HG03460 (cell line): ENCODE results near the gene ELP4.
"Not testable (repeated sequence)": the region's sequence is repeated elsewhere in the genome, so short reads cannot be mapped to it uniquely, and the experiment has no call there.

Experiments
- ATAC-seq: cut with Tn5 transposase; IDR thresholded peaks from one replicate; pipeline ENCODE4 v1.9.1; 2021; ENCODE audit not compliant: unreplicated experiment

ELP4 gene

GRCh38 chr11:31692466-31692865 is 182.9 kb downstream of the ELP4 start:
- ATAC-seq: no peak

DNA sequence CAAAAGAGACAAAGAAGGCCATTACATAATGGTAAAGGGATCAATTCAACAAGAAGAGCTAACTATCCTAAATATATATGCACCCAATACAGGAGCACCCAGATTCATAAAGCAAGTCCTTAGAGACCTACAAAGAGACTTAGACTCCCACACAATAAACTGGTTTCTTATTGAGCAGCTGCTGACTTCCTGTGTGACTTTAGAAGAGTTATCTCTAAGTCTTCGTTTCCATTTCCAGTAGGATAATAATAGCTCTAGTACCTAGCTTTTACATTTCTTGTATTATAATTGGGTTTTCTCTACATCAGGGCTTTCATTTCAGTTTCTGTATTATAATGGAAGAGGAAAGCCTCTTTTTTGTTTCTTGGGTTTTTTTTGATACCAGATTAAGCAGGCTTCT is 187.5 kb downstream of the ELP4 start:
- peak; percentile 98 for ATAC-seq

DNA sequence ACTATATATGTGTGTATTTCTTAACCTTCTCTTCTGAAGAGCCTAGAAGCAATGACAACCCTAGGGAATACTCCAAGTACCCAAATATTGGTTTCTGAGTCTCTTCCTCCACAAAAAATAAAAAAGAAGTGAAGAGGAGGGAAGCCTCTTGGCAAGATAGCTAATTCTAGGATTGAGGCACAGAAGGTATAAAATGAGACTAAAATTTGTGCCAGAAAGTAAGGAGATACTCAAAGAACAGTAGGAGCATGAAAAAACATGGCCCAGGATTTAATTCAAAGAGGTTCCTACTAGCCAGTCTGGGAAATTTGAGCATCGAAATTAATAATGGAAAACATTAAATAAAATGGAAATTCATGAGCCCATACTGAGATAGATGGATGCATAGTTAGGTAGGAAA is 189.5 kb downstream of the ELP4 start:
- no peak for ATAC-seq

DNA sequence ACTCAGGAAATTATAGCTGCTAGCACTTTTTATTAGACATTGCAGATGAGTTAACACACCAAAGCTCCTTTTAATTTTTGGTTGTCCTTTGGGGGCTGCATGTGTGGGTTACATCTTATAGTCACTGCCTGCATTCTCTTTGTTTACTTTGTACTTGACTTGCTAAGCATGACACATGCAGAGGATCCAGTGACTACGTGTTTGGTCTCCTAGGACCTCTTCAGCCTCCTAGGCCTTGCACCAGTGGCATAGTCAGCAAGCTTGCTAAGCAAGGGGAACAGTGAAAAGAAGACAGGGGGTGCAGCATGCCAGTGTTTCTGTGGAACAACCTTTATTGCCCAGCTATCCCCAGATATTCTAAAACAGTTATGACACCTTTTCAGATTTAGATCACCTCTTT is 193.4 kb downstream of the ELP4 start:
- ATAC-seq: no peak

DNA sequence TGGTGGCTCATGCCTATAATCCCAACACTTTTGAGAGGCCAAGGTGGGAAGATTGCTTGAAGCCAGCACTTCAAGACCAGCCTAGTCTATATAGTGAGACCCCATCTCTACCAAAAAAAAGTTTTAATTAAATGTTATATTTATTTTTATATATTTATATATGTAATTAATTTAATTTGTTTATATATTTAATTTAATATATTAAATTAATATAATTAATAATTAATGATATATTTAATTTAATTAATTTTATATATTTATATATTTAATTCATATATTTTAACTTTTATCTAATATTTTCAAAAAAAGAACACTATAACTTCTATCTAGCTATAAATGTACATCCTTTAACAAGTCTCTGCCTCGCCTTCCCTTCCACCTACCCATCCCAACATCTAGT is 196.8 kb downstream of the ELP4 start:
- no peak for ATAC-seq

DNA sequence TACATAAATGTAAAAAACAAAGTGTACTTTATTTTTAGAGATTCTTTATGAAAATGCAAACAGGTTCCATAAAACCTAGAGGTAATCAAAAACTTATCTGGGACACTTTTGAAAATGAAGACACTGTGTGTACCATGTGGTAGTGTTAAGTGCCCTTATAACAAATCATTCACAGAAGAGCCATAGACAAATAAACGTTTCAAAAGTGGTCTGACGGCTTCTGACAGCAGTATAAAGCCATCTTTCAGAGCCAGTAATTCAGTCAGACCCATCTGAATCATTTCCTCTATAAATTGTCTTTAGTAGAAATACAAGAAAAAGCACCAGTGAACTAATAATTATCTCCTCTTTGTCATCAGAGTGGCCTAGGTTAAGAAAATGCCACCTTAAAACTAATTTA is 201.6 kb downstream of the ELP4 start:
- ATAC-seq: no peak

- no peak for ATAC-seq
These were observed 203.3 kb downstream of the ELP4 start for GRCh38 chr11:31712851-31713250.

DNA sequence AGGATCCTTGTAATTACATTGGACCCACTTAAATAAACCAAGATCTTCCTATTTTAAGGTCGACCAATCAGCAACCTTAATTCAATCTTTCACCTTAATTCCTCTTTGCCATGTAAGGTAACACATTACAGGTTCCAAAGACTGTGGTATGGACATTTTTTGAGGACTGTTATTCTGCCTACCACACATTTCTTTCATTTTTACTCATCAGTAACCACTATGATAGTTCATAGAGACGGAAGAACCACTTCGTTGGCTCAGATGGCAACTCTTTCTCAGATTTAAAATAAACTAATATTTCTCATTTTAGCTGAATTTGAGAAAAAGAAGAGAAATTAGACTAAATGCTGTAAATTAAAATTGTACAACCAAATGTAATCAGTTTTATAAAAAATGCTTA is 205.3 kb downstream of the ELP4 start:
- ATAC-seq: no peak

- no peak for ATAC-seq
These were observed 210.7 kb downstream of the ELP4 start for GRCh38 chr11:31720225-31720624.

DNA sequence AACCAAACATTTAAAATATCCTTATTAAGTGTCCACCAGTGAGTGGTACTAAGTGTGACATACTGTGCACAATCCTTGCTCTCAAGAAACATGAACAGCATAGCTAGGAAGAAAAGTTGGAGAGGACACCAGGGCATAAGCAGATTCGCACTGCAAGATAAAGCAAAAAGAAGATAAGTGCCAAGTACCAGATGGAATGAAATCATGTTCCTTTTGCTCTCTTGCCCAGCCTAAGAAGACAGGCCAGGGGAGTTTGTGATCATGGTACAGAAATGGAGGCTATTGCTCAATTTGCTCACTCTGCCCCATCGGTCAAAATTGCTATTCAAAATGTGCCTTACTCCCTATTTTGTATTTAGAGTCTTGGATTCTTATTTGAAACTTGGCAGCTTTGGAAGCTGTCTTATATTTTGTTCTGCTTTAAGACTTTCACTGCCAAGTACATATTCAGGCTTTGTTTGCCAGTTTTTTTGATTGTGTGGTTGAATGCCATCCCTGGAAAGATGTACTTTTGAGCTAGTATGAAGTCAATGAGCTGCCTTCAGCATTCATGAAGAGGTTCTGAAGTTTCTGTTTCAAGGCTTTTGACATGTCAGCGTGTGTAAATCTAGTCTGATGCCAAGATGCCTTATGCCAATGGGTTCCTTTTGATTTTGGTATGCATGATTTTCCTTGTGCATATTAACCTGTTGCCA is 211.3 kb downstream of the ELP4 start:
- no peak for ATAC-seq

DNA sequence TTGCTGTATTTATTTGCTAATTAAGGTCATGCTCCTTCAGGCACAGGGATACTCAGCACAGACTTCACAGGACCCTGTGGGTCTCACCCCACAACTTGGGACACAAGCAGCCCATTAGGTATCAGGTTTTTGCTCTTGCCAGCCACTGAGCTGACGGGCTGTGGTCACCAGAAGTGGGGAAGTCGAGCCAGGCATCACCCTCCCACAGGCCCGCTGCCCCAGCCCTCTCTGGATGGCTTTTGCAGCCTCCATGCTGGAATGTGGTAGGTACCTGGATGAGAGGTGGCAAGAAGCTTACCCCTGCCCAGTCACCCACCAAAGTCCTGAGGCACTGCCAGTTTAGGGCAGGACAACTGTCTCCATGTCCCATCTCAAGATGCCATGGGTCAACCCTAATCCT is 213.2 kb downstream of the ELP4 start:
- ATAC-seq: no peak

DNA sequence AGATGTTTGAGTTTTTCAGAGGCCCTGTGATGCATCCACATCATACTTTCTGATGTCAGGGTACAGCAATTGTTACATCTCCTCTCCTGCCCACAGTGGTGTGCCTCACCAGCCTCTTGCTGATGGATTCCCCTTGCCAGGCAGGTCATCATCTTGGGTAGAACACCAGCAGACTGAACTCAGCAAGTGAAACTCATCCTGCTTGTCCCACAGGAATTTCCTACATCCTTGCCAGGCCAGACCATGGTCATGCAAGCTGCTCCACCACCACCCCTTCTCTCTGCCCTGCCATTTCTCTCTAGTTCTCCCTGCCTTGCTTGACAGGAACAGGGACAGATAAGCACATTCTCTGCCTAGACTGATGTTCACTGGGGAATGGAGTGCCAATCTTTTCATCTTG is 215.6 kb downstream of the ELP4 start:
- no peak for ATAC-seq

DNA sequence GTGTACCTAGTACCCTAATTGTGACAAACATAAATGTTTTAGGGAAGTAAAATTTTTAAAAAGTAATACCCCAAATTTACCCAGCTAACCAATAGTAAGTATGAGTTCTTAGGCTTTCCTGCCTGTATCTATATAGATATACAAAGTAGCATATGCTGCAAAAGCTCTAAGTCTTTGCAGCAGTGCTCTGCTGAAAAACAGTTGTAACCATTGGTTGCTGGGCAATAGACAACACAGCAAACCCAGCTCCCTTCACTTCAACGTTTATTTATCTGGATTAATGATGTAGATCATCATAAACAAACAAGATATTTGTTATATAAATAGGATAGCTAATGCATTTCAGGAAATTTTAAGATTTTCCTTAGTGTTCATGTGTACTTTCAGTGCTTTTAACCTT is 218.9 kb downstream of the ELP4 start:
- ATAC-seq: no peak

GRCh38 chr11:31740131-31740530 is 230.6 kb downstream of the ELP4 start:
- ATAC-seq: no peak

DNA sequence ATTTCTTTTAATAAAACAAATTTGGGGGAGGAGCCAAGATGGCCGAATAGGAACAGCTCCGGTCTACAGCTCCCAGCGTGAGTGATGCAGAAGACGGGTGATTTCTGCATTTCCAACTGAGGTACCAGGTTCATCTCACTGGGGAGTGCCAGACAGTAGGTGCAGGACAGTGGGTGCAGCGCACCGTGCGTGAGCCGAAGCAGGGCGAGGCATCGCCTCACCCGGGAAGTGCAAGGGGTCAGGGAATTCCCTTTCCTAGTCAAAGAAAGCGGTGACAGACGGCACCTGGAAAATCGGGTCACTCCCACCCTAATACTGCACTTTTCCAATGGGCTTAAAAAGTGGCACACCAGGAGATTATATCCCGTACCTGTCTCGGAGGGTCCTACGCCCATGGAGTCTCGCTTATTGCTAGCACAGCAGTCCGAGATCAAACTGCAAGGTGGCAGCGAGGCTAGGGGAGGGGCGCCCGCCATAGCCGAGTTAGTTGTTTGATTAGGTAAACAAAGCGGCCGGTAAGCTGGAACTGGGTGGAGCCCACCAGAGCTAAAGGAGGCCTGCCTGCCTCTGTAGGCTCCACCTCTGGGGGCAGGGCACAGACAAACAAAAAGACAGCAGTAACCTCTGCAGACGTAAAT is 231.3 kb downstream of the ELP4 start:
- not testable (repeated sequence) for ATAC-seq

DNA sequence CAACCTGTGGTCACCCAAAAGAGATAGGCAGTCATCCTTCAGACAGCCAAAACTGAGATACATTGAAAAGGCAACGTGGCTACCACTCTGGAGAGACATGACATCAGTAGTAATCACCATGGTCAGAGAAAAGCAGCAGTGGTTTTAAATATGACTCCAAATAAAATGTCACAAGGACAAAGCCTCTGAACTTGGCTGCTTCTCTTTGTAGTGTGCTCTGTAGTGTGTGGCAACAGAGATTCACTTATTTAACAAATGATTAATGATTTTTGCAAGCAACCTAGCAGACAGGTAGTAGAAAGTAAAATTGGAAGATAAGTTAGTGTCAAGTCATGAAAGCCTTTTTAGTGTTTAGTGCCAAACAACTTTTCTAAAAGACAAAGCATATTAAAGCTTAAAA is 238.0 kb downstream of the ELP4 start:
- ATAC-seq: no peak

DNA sequence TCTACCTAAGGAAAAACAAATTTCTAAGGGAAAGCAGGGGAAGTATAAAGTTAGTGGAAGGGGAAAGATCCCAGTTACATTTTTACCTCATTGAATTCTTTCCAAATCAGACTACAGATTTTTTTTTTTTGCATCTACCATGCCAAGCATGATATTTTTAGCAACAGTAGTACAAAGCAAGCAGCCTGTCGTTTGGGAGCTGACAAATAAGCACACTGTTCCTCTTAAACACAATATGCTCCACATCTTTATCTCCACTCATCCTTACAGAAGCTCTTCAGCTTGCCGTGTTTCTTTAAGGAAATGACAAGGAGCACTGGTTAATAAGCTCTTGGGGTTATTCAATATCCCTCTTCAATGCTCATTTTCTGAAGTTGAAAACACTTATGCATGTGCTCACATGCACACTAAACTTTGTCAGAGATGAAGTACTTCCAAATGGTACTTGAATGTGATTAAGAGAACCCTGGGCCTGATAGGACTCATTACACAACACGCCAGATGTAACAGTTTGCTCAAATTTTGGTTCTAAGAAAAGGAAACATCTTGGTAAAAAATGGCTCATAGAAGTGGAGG is 247.8 kb downstream of the ELP4 start:
- no peak for ATAC-seq

GRCh38 chr11:31761636-31762035 is 252.1 kb downstream of the ELP4 start:
- ATAC-seq: no peak

GRCh38 chr11:31763296-31763695 is 253.7 kb downstream of the ELP4 start:
- no peak for ATAC-seq

DNA sequence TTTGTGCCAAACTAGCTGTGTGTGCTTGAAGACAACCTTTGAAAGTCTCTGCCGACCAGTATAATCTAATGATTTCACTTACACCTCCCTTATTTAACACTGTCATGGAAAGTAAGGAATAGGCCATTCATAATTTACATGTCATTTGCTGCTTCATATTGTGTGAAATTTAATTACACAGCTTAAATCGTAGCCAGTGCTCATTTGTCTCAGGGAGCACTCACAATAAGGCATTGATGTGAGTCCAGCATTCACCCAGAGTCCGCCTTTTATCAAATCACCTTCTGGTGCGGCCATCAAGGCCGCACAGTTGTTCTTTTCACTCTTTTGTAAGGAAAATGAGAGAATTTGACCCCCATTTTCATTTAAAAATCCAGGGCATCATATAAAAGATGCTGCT is 254.7 kb downstream of the ELP4 start:
- no peak for ATAC-seq

- ATAC-seq: no peak
These were observed 255.2 kb downstream of the ELP4 start for GRCh38 chr11:31764766-31765165.

- ATAC-seq: no peak
These were observed 257.5 kb downstream of the ELP4 start for GRCh38 chr11:31767066-31767465.

DNA sequence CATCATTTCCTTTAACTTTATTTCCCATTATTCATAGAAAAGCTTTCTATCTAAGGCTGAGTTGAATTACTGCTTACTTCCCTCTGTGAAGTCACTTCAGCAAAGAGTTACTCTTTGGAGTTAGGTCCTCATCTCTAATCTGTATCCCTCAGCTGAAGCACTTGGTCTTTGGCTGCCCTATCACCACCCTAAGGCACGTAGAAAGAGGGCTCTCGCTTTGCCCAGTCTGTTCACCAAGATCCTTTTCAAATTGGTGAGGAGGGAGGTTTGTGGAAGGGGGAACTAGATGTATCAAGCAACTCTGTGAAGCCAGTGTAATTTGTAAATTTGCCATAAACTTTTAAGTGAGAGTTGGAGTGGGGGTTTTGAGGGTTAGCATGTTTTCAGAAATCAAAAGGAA is 258.1 kb downstream of the ELP4 start:
- no peak for ATAC-seq
